KMS-11 (cell line): ENCODE measurements around the gene NCOA6.
A peak's percentile ranks its signal among the peaks of the same experiment; 100 is the strongest.

ENCODE experiments used
- H2AFZ ChIP-seq: fragments of 200-600 bp; sonication (generic); 2 replicates; pipeline ENCODE4 v1.6.1; 2016; ENCODE audit warnings: antibody characterized with exemption, mixed run types, low read depth
- H3K27ac ChIP-seq: fragments of 200-600 bp; sonication (generic); 2 replicates; pipeline ENCODE4 v1.6.1; 2016; ENCODE audit warnings: mild to moderate bottlenecking, mixed run types
- H3K27me3 ChIP-seq: fragments of 200-600 bp; sonication (generic); 2 replicates; pipeline ENCODE4 v1.6.1; 2017; ENCODE audit warnings: mild to moderate bottlenecking, low read depth, mixed run types, moderate library complexity; ENCODE audit not compliant: insufficient read depth
- H3K36me3 ChIP-seq: fragments of 200-600 bp; sonication (generic); 2 replicates; pipeline ENCODE4 v1.6.1; 2017; ENCODE audit warnings: mild to moderate bottlenecking, mixed run types; ENCODE audit not compliant: insufficient read depth
- H3K4me1 ChIP-seq: fragments of 200-600 bp; sonication (generic); 2 replicates; pipeline ENCODE4 v1.6.1; 2016; ENCODE audit warnings: mild to moderate bottlenecking, low read depth, mixed run types; ENCODE audit not compliant: poor library complexity, severe bottlenecking
- H3K4me2 ChIP-seq: fragments of 200-600 bp; sonication (generic); 2 replicates; pipeline ENCODE4 v1.7.0; 2016; ENCODE audit warnings: mild to moderate bottlenecking, mixed run types
- H3K4me3 ChIP-seq: fragments of 200-600 bp; sonication (generic); IDR thresholded peaks from 2 replicates; pipeline ENCODE4 v1.6.1; 2017; ENCODE audit warnings: low read depth, low read length, mixed read lengths; ENCODE audit not compliant: insufficient read depth
- H3K79me2 ChIP-seq: fragments of 200-600 bp; sonication (generic); 2 replicates; pipeline ENCODE4 v1.6.1; 2016; ENCODE audit warnings: low read depth, mixed run types; ENCODE audit not compliant: insufficient read depth
- H3K9ac ChIP-seq: fragments of 200-600 bp; sonication (generic); 2 replicates; pipeline ENCODE4 v1.6.1; 2016; ENCODE audit warnings: mild to moderate bottlenecking, mixed run types
- H4K20me1 ChIP-seq: fragments of 200-600 bp; sonication (generic); 2 replicates; pipeline ENCODE4 v1.6.1; 2016; ENCODE audit warnings: mild to moderate bottlenecking, mixed run types; ENCODE audit not compliant: insufficient read depth
- CTCF ChIP-seq: fragments of 200-600 bp; sonication (generic); conservative IDR thresholded peaks from 2 replicates; pipeline ENCODE4 v1.6.1; 2017; ENCODE audit warnings: low read depth, mild to moderate bottlenecking, antibody characterized with exemption, low read length, moderate library complexity, mixed read lengths

The NCOA6 gene

GRCh38 chr20:34676642-34677373 lies 148.6 kb downstream of the NCOA6 start, which contains the start of gene PIGU:
TSS of gene PIGU (minus strand) at chr20:34677092. CDS start at chr20:34677085, 7 bp downstream.
- no peaks in the 10 kb centered on the region for H3K27me3 ChIP-seq
- no peaks in the 10 kb centered on the region for H4K20me1 ChIP-seq
- peak within 1 kb of the TSS; percentile 77 for H3K27ac ChIP-seq
- peaks cover 37% of the 10 kb centered on the region; the same call in 1 of the 2 replicates for H3K79me2 ChIP-seq
- H3K4me2 ChIP-seq = peak within 1 kb of the TSS; percentile 96
- peak within 1 kb of the TSS; percentile 82 for H2AFZ ChIP-seq
- peaks cover 29% of the 10 kb centered on the region for H3K4me1 ChIP-seq
- H3K9ac ChIP-seq = peak within 1 kb of the TSS; percentile 89
- peak; percentile 24; the same call in 1 of the 2 replicates for TF ChIP-seq CTCF
- no peaks in the 10 kb centered on the region for H3K36me3 ChIP-seq
- no peak within 1 kb of the TSS for H3K4me3 ChIP-seq

GRCh38 chr20:34675993-34676641 lies 149.3 kb downstream of the NCOA6 start:
- Histone ChIP-seq H3K27me3 (no peaks in the 10 kb centered on the region), H2AFZ (peak overlapping the region; percentile 82; the same call in 1 of the 2 replicates), H3K4me2 (peak overlapping the region; percentile 96), H3K36me3 (no peaks in the 10 kb centered on the region), H3K79me2 (peaks cover 44% of the 10 kb centered on the region; the same call in 1 of the 2 replicates), H3K4me1 (peaks cover 29% of the 10 kb centered on the region), H3K9ac (peak overlapping the region; percentile 89; the same call in 1 of the 2 replicates), H3K4me3 (no peak overlapping the region), H3K27ac (0 out of 2 replicates have a peak overlapping the region, but pooled peaks have one; percentile 2), H4K20me1 (no peaks in the 10 kb centered on the region)
- TF ChIP-seq CTCF = no peak

- no peaks in the 10 kb centered on the region for H4K20me1 ChIP-seq
- no peaks in the 10 kb centered on the region for H3K36me3 ChIP-seq
- no peaks in the 10 kb centered on the region for H3K27me3 ChIP-seq
- H3K4me3 ChIP-seq = no peak overlapping the region
- H3K4me2 ChIP-seq = peak overlapping the region; percentile 96; the same call in 1 of the 2 replicates
- no peak for TF ChIP-seq CTCF
- H3K27ac ChIP-seq = no peak overlapping the region
- H3K9ac ChIP-seq = no peak overlapping the region
- no peak overlapping the region for H2AFZ ChIP-seq
- peaks cover 24% of the 10 kb centered on the region for H3K4me1 ChIP-seq
- peaks cover 46% of the 10 kb centered on the region; the same call in 1 of the 2 replicates for H3K79me2 ChIP-seq
Measured at GRCh38 chr20:34675561-34675960, 149.9 kb downstream of the NCOA6 start.

- Histone ChIP-seq H3K4me2 (no peak overlapping the region), H3K4me3 (no peak overlapping the region), H3K36me3 (no peaks in the 10 kb centered on the region), H3K27me3 (no peaks in the 10 kb centered on the region), H3K27ac (no peak overlapping the region), H3K4me1 (peaks cover 16% of the 10 kb centered on the region), H2AFZ (no peak overlapping the region), H3K79me2 (peaks cover 46% of the 10 kb centered on the region; the same call in 1 of the 2 replicates), H4K20me1 (no peaks in the 10 kb centered on the region), H3K9ac (no peak overlapping the region)
- no peak for TF ChIP-seq CTCF
Measured at GRCh38 chr20:34673412-34673811, 152.0 kb downstream of the NCOA6 start.
